Activated B cell treated with CpG ODN at 0.5 μM for 24 hours (primary cell): Measurements from ENCODE around the gene PLEKHG2. TPM values are rescaled to one million over a fixed set of nuclear protein-coding genes. Genes with fewer than 3 reads are reported as not detected.

ENCODE experiments used
- ATAC-seq: fragments of 200-7000 bp; cut with Tn5 transposase; one replicate; pipeline ENCODE4 v1.10.0; 2021; ENCODE audit warnings: low read depth, mild to moderate bottlenecking, moderate library complexity
- CTCF ChIA-PET: fragments of 350-600 bp; sonication (Branson Sonifier 250); formaldehyde crosslinking; loops from one replicate; lab custom pipeline; 2021; ENCODE audit warnings: antibody characterized with exemption; lab: Charles Lee
- POLR2A ChIA-PET: fragments of 350-600 bp; sonication (Branson Sonifier 250); formaldehyde crosslinking; loops from one replicate; lab custom pipeline; 2021; ENCODE audit warnings: antibody characterized with exemption; lab: Charles Lee
- DNase-seq: peaks from one replicate; pipeline ENCODE4 v3.0.0; 2022
- H3K27ac Mint-ChIP-seq: one replicate; pipeline ENCODE4 v1.8.0; 2020; ENCODE audit warnings: mixed read lengths
- H3K27me3 Mint-ChIP-seq: one replicate; pipeline ENCODE4 v1.8.0; 2021; ENCODE audit warnings: mixed read lengths
- H3K36me3 Mint-ChIP-seq: one replicate; pipeline ENCODE4 v1.8.0; 2021; ENCODE audit warnings: low read depth, mixed read lengths
- H3K4me1 Mint-ChIP-seq: one replicate; pipeline ENCODE4 v1.8.0; 2021; ENCODE audit warnings: mixed read lengths
- H3K4me3 Mint-ChIP-seq: one replicate; pipeline ENCODE4 v1.8.0; 2020; ENCODE audit warnings: mild to moderate bottlenecking, mixed read lengths
- H3K9me3 Mint-ChIP-seq: one replicate; pipeline ENCODE4 v1.8.0; 2020; ENCODE audit warnings: mixed read lengths
- CTCF ChIP-seq: fragments of 200-600 bp; IDR thresholded peaks from one replicate; pipeline ENCODE4 v1.8.0; 2022; ENCODE audit warnings: antibody characterized with exemption, mild to moderate bottlenecking
- intact Hi-C: fragments of 100-400 bp; cut with micrococcal nuclease; formaldehyde crosslinking; loops from one replicate; pipeline ENCODE4 v1.15.1; 2024
- total RNA-seq: library from RNA; stranded (reverse); gene quantifications from 2 replicates; pipeline ENCODE4 v1.2.3, GENCODE V29; 2022

Gene PLEKHG2
- total RNA-seq, 1 donor from 2014 or later: 125 TPM

GRCh38 chr19:39433480-39434079 is 21.1 kb downstream of the PLEKHG2 start:
- ChIA-PET CTCF (no interaction called here), POLR2A (interaction anchor here (0.6 to 11.0 kb wide), 6 partner anchors 12 to 1914 kb away, joined by 3 to 285 read pairs (median 6); partner anchors contain the start of genes MED29, PAF1, PLEKHG2 and SUPT5H)
- no peak for TF ChIP-seq CTCF
- ATAC-seq (no peak), DNase-seq (no peak)
- Mint-ChIP-seq H3K36me3 (peaks cover 46% of the 10 kb centered on the region), H3K9me3 (no peaks in the 10 kb centered on the region), H3K4me3 (peak overlapping the region; percentile 48), H3K4me1 (peaks cover 53% of the 10 kb centered on the region), H3K27ac (peak overlapping the region; percentile 96), H3K27me3 (no peaks in the 10 kb centered on the region)
- intact Hi-C loops: no loop called here

GRCh38 chr19:39434123-39435076 is 21.9 kb downstream of the PLEKHG2 start:
- no peak for ATAC-seq
- Mint-ChIP-seq H3K9me3 (no peaks in the 10 kb centered on the region), H3K4me1 (peaks cover 53% of the 10 kb centered on the region), H3K27ac (peak overlapping the region; percentile 96), H3K27me3 (no peaks in the 10 kb centered on the region), H3K36me3 (peaks cover 46% of the 10 kb centered on the region), H3K4me3 (peak overlapping the region; percentile 98)
- DNase-seq: no peak
- CTCF ChIA-PET: interaction anchor here (0.6 to 1.4 kb wide), 3 partner anchors 20 to 89 kb away, joined by 3 to 5 read pairs (median 4); no protein-coding TSS in a partner anchor
- intact Hi-C loops: loop anchor here (5.0 kb wide), 1 partner anchor 92 kb away; the partner anchor contains the start of gene SAMD4B
- no peak for TF ChIP-seq CTCF
- POLR2A ChIA-PET: interaction anchor here (0.6 to 11.0 kb wide), 17 partner anchors 7 to 1029 kb away, joined by 3 to 285 read pairs (median 18); partner anchors contain the start of genes FBL, GMFG, MED29 and PAF1

- H3K9me3 Mint-ChIP-seq: no peaks in the 10 kb centered on the region
- H3K4me1 Mint-ChIP-seq: peaks cover 53% of the 10 kb centered on the region
- peak within 1 kb of the TSS; percentile 98 for H3K4me3 Mint-ChIP-seq
- DNase-seq (peak; percentile 98), ATAC-seq (peak; percentile 92)
- H3K27ac Mint-ChIP-seq: peak within 1 kb of the TSS; percentile 96
- no peak for TF ChIP-seq CTCF
- ChIA-PET CTCF (interaction anchor here (0.6 to 1.5 kb wide), 10 partner anchors 24 to 237 kb away, joined by 3 to 6 read pairs (median 4); partner anchors contain the start of genes EID2B, MED29, PAF1 and PLEKHG2), POLR2A (interaction anchor here (0.5 to 11.0 kb wide), 46 partner anchors 9 to 1934 kb away, joined by 3 to 285 read pairs (median 4); partner anchors contain the start of genes B9D2, C19orf47, DYRK1B and EID2)
- no peaks in the 10 kb centered on the region for H3K27me3 Mint-ChIP-seq
- intact Hi-C loops: loop anchor here (1.0 to 5.0 kb wide), 4 partner anchors 10 to 93 kb away; partner anchors contain the start of genes MED29, PAF1, PLEKHG2 and SAMD4B
- peaks cover 42% of the 10 kb centered on the region for H3K36me3 Mint-ChIP-seq
These were observed 23.3 kb downstream of the PLEKHG2 start, which contains the start of gene RPS16 for GRCh38 chr19:39435499-39436349. Gene RPS16 (minus strand): TSS chr19:39435949. CDS start chr19:39435895, 54 bp downstream.

- ATAC-seq (no peak), DNase-seq (no peak)
- H3K9me3 Mint-ChIP-seq: no peaks in the 10 kb centered on the region
- CTCF ChIA-PET: interaction anchor here (0.6 to 1.5 kb wide), 9 partner anchors 24 to 236 kb away, joined by 3 to 6 read pairs (median 4); partner anchors contain the start of genes EID2B, MED29, PAF1 and PLEKHG2
- POLR2A ChIA-PET: interaction anchor here (0.5 to 11.0 kb wide), 42 partner anchors 9 to 1933 kb away, joined by 3 to 285 read pairs (median 5); partner anchors contain the start of genes B9D2, C19orf47, DYRK1B and EID2
- no peak for TF ChIP-seq CTCF
- H3K27me3 Mint-ChIP-seq: no peaks in the 10 kb centered on the region
- intact Hi-C loops: loop anchor here (1.0 to 5.0 kb wide), 4 partner anchors 9 to 94 kb away; partner anchors contain the start of genes MED29, PAF1, PLEKHG2 and SAMD4B
- H3K36me3 Mint-ChIP-seq: peaks cover 36% of the 10 kb centered on the region
- H3K4me1 Mint-ChIP-seq: peaks cover 50% of the 10 kb centered on the region
- H3K27ac Mint-ChIP-seq: peak overlapping the region; percentile 96
- peak overlapping the region; percentile 98 for H3K4me3 Mint-ChIP-seq
These were observed 23.9 kb downstream of the PLEKHG2 start for GRCh38 chr19:39436350-39436716.
